GM19467 (cell line): ENCODE measurements around the gene CPLX1.

ENCODE experiments used
- ATAC-seq: cut with Tn5 transposase; IDR thresholded peaks from one replicate; pipeline ENCODE4 v1.9.1; 2021; ENCODE audit warnings: mild to moderate bottlenecking, moderate library complexity; ENCODE audit not compliant: unreplicated experiment

Gene CPLX1

GRCh38 chr4:825971-826330 is at the start of gene CPLX1:
TSS of gene CPLX1 (minus strand) at chr4:826129. CDS start at chr4:824522, 1,607 bp downstream.
- no peak for ATAC-seq

- ATAC-seq, result no peak
These were observed 49.3 kb upstream of the CPLX1 start for GRCh38 chr4:874971-875817.

GRCh38 chr4:874056-874455 is 48.1 kb upstream of the CPLX1 start:
- no peak for ATAC-seq

- no peak for ATAC-seq
These were observed 46.5 kb upstream of the CPLX1 start for GRCh38 chr4:872241-872981.

- ATAC-seq, result no peak
These were observed 45.6 kb upstream of the CPLX1 start for GRCh38 chr4:871484-871883.

- no peak for ATAC-seq
These were observed 45.0 kb upstream of the CPLX1 start for GRCh38 chr4:870951-871350.

- no peak for ATAC-seq
These were observed 43.8 kb upstream of the CPLX1 start for GRCh38 chr4:869776-870175.

- ATAC-seq, result no peak
These were observed 42.5 kb upstream of the CPLX1 start for GRCh38 chr4:868421-868820.

- ATAC-seq, result no peak
These were observed 41.8 kb upstream of the CPLX1 start for GRCh38 chr4:867526-868250.

- ATAC-seq, result no peak
These were observed 40.9 kb upstream of the CPLX1 start for GRCh38 chr4:866761-867390.

- no peak for ATAC-seq
These were observed 40.3 kb upstream of the CPLX1 start for GRCh38 chr4:866068-866760.

- no peak for ATAC-seq
These were observed 39.6 kb upstream of the CPLX1 start for GRCh38 chr4:865572-865971.

- ATAC-seq, result no peak
These were observed 39.2 kb upstream of the CPLX1 start for GRCh38 chr4:865121-865465.

- no peak for ATAC-seq
These were observed 38.7 kb upstream of the CPLX1 start for GRCh38 chr4:864456-865120.

- no peak for ATAC-seq
These were observed 34.6 kb upstream of the CPLX1 start for GRCh38 chr4:860561-860960.

GRCh38 chr4:859496-859895 is 33.6 kb upstream of the CPLX1 start:
- ATAC-seq, result no peak

- no peak for ATAC-seq
These were observed 33.0 kb upstream of the CPLX1 start for GRCh38 chr4:858831-859451.

GRCh38 chr4:858041-858481 is 32.1 kb upstream of the CPLX1 start:
- ATAC-seq, result no peak

- no peak for ATAC-seq
These were observed 31.5 kb upstream of the CPLX1 start for GRCh38 chr4:857461-857860.
